C1 segment of cervical spinal cord (tissue), 14 donors: Measurements from ENCODE around the gene ZFR.
A peak's percentile ranks its signal among the peaks of the same experiment; 100 is the strongest.

ENCODE experiments used
- DNase-seq, 14 donors: peaks; one replicate each; lab custom pipeline; 2025; lab: John Stamatoyannopoulos, UW

The ZFR gene

GRCh38 chr5:32363030-32363429, 81.5 kb downstream of the ZFR start:
- DNase-seq: no peak

- no peak for DNase-seq
Measured at GRCh38 chr5:32362527-32362926, 82.0 kb downstream of the ZFR start.

GRCh38 chr5:32360906-32361305, 83.6 kb downstream of the ZFR start:
- no peak for DNase-seq

- DNase-seq: no peak
Measured at GRCh38 chr5:32358611-32359010, 85.9 kb downstream of the ZFR start.

- DNase-seq: no peak
Measured at GRCh38 chr5:32357658-32358057, 86.9 kb downstream of the ZFR start.

GRCh38 chr5:32355686-32356085, 88.9 kb downstream of the ZFR start:
- no peak for DNase-seq

- DNase-seq: no peak
Measured at GRCh38 chr5:32353420-32353819, 91.1 kb downstream of the ZFR start.

- DNase-seq: no peak
Measured at GRCh38 chr5:32352685-32353084, 91.9 kb downstream of the ZFR start.

GRCh38 chr5:32346869-32347268, 97.7 kb downstream of the ZFR start:
- DNase-seq: no peak

- peak in 1 of 14 donors; percentile 16 for DNase-seq
Measured at GRCh38 chr5:32343058-32343672, 101.4 kb downstream of the ZFR start.

GRCh38 chr5:32342656-32343055, 101.9 kb downstream of the ZFR start:
- no peak for DNase-seq

- no peak for DNase-seq
Measured at GRCh38 chr5:32339878-32340277, 104.7 kb downstream of the ZFR start.

- no peak for DNase-seq
Measured at GRCh38 chr5:32339198-32339597, 105.3 kb downstream of the ZFR start.

- no peak for DNase-seq
Measured at GRCh38 chr5:32332966-32333365, 111.6 kb downstream of the ZFR start.

- DNase-seq: no peak
Measured at GRCh38 chr5:32332361-32332760, 112.2 kb downstream of the ZFR start.

- no peak for DNase-seq
Measured at GRCh38 chr5:32331935-32332274, 112.6 kb downstream of the ZFR start.

GRCh38 chr5:32331217-32331934, 113.2 kb downstream of the ZFR start:
- DNase-seq: no peak

GRCh38 chr5:32330126-32330971, 114.2 kb downstream of the ZFR start:
- DNase-seq: no peak

- DNase-seq: peak in 10 of 14 donors; percentile 4 to 49 (median 18)
Measured at GRCh38 chr5:32329395-32329834, 115.1 kb downstream of the ZFR start.

- no peak for DNase-seq
Measured at GRCh38 chr5:32326216-32326772, 118.2 kb downstream of the ZFR start.

- no peak for DNase-seq
Measured at GRCh38 chr5:32325616-32326015, 118.9 kb downstream of the ZFR start.

- DNase-seq: no peak
Measured at GRCh38 chr5:32325062-32325461, 119.5 kb downstream of the ZFR start.
